Measurements from ENCODE around the gene POLA2. TPM values are rescaled to one million over a fixed set of nuclear protein-coding genes. Genes with fewer than 3 reads are reported as not detected.

POLA2 gene
- total RNA-seq, 2 donors from 2014 or later: 5.9 to 28.0 TPM

- no peak for DNase-seq
- Histone ChIP-seq H3K27ac (peak overlapping the region; percentile 32), H3K9me3 (no peaks in the 10 kb centered on the region), H3K36me3 (no peaks in the 10 kb centered on the region), H3K9ac (ENCODE audit: low read depth in 2 of 2, low read length in 2 of 2) (no peak overlapping the region), H3K27me3 (no peaks in the 10 kb centered on the region), H3K4me1 (peaks cover 14% of the 10 kb centered on the region), H3K4me3 (no peak overlapping the region)
- intact Hi-C loops (cut with DNase I): no loop called here
- TF ChIP-seq CTCF (IDR thresholded peaks at IDR 0.05): no peak
These were observed 33.2 kb downstream of the POLA2 start for GRCh38 chr11:65295001-65295400.

GRCh38 chr11:65295571-65296341 is 34.0 kb downstream of the POLA2 start:
- intact Hi-C loops (cut with DNase I): no loop called here
- DNase-seq: no peak
- Histone ChIP-seq H3K36me3 (no peaks in the 10 kb centered on the region), H3K4me1 (peaks cover 9% of the 10 kb centered on the region), H3K27me3 (no peaks in the 10 kb centered on the region), H3K9ac (ENCODE audit: low read depth in 2 of 2, low read length in 2 of 2) (no peak overlapping the region), H3K27ac (no peak overlapping the region), H3K9me3 (no peaks in the 10 kb centered on the region), H3K4me3 (no peak overlapping the region)
- no peak for TF ChIP-seq CTCF (IDR thresholded peaks at IDR 0.05)

- no peaks in the 10 kb centered on the region for H3K36me3 ChIP-seq
- intact Hi-C loops (cut with DNase I): no loop called here
- TF ChIP-seq CTCF (IDR thresholded peaks at IDR 0.05): no peak
These were observed 35.4 kb downstream of the POLA2 start for GRCh38 chr11:65297026-65297672.

GRCh38 chr11:65298131-65298535 is 36.4 kb downstream of the POLA2 start:
- Histone ChIP-seq H3K4me3 (no peak overlapping the region), H3K9me3 (no peaks in the 10 kb centered on the region), H3K9ac (ENCODE audit: low read depth in 2 of 2, low read length in 2 of 2) (peak overlapping the region; percentile 6 to 57), H3K27ac (peak overlapping the region; percentile 67), H3K4me1 (no peaks in the 10 kb centered on the region), H3K36me3 (no peaks in the 10 kb centered on the region), H3K27me3 (no peaks in the 10 kb centered on the region)
- intact Hi-C loops (cut with DNase I): no loop called here
- TF ChIP-seq CTCF (IDR thresholded peaks at IDR 0.05): no peak
- peak; percentile 61 for DNase-seq

More at GRCh38 chr11:65297026-65297672, 35.4 kb downstream of the POLA2 start:
- no peaks in the 10 kb centered on the region for H3K9me3 ChIP-seq
- no peak overlapping the region for H3K4me3 ChIP-seq
- peak overlapping the region; percentile 67 for H3K27ac ChIP-seq
- DNase-seq: no peak
- H3K9ac ChIP-seq (ENCODE audit: low read depth in 2 of 2, low read length in 2 of 2): no peak overlapping the region
- H3K27me3 ChIP-seq: no peaks in the 10 kb centered on the region
- H3K4me1 ChIP-seq: no peaks in the 10 kb centered on the region

GRCh38 chr11:65298655-65299179 is 37.0 kb downstream of the POLA2 start:
- Histone ChIP-seq H3K9ac (ENCODE audit: low read depth in 2 of 2, low read length in 2 of 2) (peak overlapping the region in 1 of 2 donors; percentile 57), H3K4me1 (no peaks in the 10 kb centered on the region), H3K36me3 (no peaks in the 10 kb centered on the region), H3K27ac (peak overlapping the region; percentile 67), H3K9me3 (no peaks in the 10 kb centered on the region), H3K27me3 (no peaks in the 10 kb centered on the region), H3K4me3 (no peak overlapping the region)
- no peak for TF ChIP-seq CTCF (IDR thresholded peaks at IDR 0.05)
- DNase-seq: no peak
- intact Hi-C loops (cut with DNase I): no loop called here
